ENCODE measurements around the gene HDHD3.

Gene HDHD3

GRCh38 chr9:113361304-113362018 lies 15.3 kb downstream of the HDHD3 start:
- DNase-seq: no peak

GRCh38 chr9:113360242-113360842 lies 16.4 kb downstream of the HDHD3 start:
- DNase-seq: no peak

GRCh38 chr9:113359385-113359784 lies 17.4 kb downstream of the HDHD3 start:
- DNase-seq: no peak

- no peak for DNase-seq
Observed at GRCh38 chr9:113356686-113357292, 20.0 kb downstream of the HDHD3 start.

GRCh38 chr9:113355040-113355596 lies 21.7 kb downstream of the HDHD3 start:
- DNase-seq: no peak

GRCh38 chr9:113352411-113352810 lies 24.4 kb downstream of the HDHD3 start:
- DNase-seq: no peak

GRCh38 chr9:113352006-113352405 lies 24.8 kb downstream of the HDHD3 start:
- no peak for DNase-seq

- DNase-seq: no peak
Observed at GRCh38 chr9:113350937-113351336, 25.8 kb downstream of the HDHD3 start.

- no peak for DNase-seq
Observed at GRCh38 chr9:113350107-113350661, 26.6 kb downstream of the HDHD3 start.

- peak; percentile 41 for DNase-seq
Observed at GRCh38 chr9:113349445-113350094, 27.2 kb downstream of the HDHD3 start, which contains the start of gene BSPRY. Gene BSPRY (plus strand): TSS chr9:113349541. CDS start chr9:113349580, 39 bp downstream.

GRCh38 chr9:113349066-113349444 lies 27.7 kb downstream of the HDHD3 start:
- no peak for DNase-seq

- DNase-seq: no peak
Observed at GRCh38 chr9:113348437-113348836, 28.3 kb downstream of the HDHD3 start.

GRCh38 chr9:113345671-113346070 lies 31.1 kb downstream of the HDHD3 start:
- DNase-seq: no peak

- no peak for DNase-seq
Observed at GRCh38 chr9:113345190-113345589, 31.6 kb downstream of the HDHD3 start.

- DNase-seq: peak; percentile 88
Observed at GRCh38 chr9:113343732-113344231, 33.0 kb downstream of the HDHD3 start.

- DNase-seq: peak; percentile 56
Observed at GRCh38 chr9:113341712-113342410, 34.9 kb downstream of the HDHD3 start.

GRCh38 chr9:113340011-113340699 lies 36.6 kb downstream of the HDHD3 start, which contains the start of gene WDR31:
Gene WDR31 (minus strand): TSS chr9:113340275. CDS start chr9:113332022, 8,253 bp downstream.
- DNase-seq: peak; percentile 78

- no peak for DNase-seq
Observed at GRCh38 chr9:113337714-113338113, 39.1 kb downstream of the HDHD3 start.

GRCh38 chr9:113331780-113332179 lies 45.0 kb downstream of the HDHD3 start:
- no peak for DNase-seq

GRCh38 chr9:113328045-113328782 lies 48.6 kb downstream of the HDHD3 start:
- DNase-seq: no peak

- no peak for DNase-seq
Observed at GRCh38 chr9:113326230-113326629, 50.6 kb downstream of the HDHD3 start.

All from NCI-H510A (cell line).